A549 (cell line): ENCODE data around the gene INPP4B.

Source experiments
- CTCF ChIP-seq: fragments of >200 bp; sonication (Bioruptor Twin); formaldehyde crosslinking; IDR thresholded peaks from 3 replicates; pipeline ENCODE4 v1.5.1; 2016
- EP300 ChIP-seq, 2 experiments: fragments of >200 bp; sonication (Bioruptor Twin); formaldehyde crosslinking; IDR thresholded peaks; 2 replicates in 1 of 2; 3 replicates in 1 of 2; pipeline ENCODE4 v1.6.1; 2016 to 2017
- ESRRA ChIP-seq: fragments of 150-350 bp; IDR thresholded peaks from 2 replicates; pipeline ENCODE4 v1.6.1; 2014; ENCODE audit warnings: mild to moderate bottlenecking, low read length, borderline replicate concordance
- MYC ChIP-seq: IDR thresholded peaks from 2 replicates; pipeline ENCODE4 v1.6.1; 2012; ENCODE audit warnings: mild to moderate bottlenecking, inconsistent platforms, low read length, improper control_type of control experiment, borderline replicate concordance
- POLR2A ChIP-seq: IDR thresholded peaks from 2 replicates; pipeline ENCODE4 v1.6.1; 2012; ENCODE audit warnings: mild to moderate bottlenecking, low read length
- RAD21 ChIP-seq, 2 experiments: fragments of >200 bp in 1 of 2; sonication (Bioruptor Twin) in 1 of 2; formaldehyde crosslinking in 1 of 2; IDR thresholded peaks in 1 of 2; conservative IDR thresholded peaks in 1 of 2; 2 replicates in 1 of 2; 3 replicates in 1 of 2; pipeline ENCODE4 v1.6.1; 2012 to 2018; ENCODE audit warnings: inconsistent platforms in 1 of 2
- REST ChIP-seq: fragments of 200-600 bp; sonication (generic); IDR thresholded peaks from 2 replicates; pipeline ENCODE4 v1.6.1; 2016; ENCODE audit warnings: antibody characterized with exemption, mild to moderate bottlenecking, moderate library complexity
- SMC3 ChIP-seq: fragments of >200 bp; sonication (Bioruptor Twin); formaldehyde crosslinking; IDR thresholded peaks from 3 replicates; pipeline ENCODE4 v1.6.1; 2018; ENCODE audit warnings: inconsistent platforms
- SREBF2 ChIP-seq: fragments of 450-650 bp; IDR thresholded peaks from 2 replicates; pipeline ENCODE4 v1.6.1; 2014; ENCODE audit warnings: mild to moderate bottlenecking, moderate library complexity
- TP53 ChIP-seq: fragments of 250-450 bp; sonication (Bioruptor Pico); IDR thresholded peaks from 2 replicates; pipeline ENCODE4 v1.5.0; 2021; ENCODE audit warnings: mild to moderate bottlenecking, moderate library complexity
- ZNF302 ChIP-seq: fragments of 250-450 bp; sonication (Bioruptor Pico); IDR thresholded peaks from 2 replicates; pipeline ENCODE4 v1.9.0; 2021; ENCODE audit warnings: inconsistent platforms, mild to moderate bottlenecking, moderate library complexity

- TF ChIP-seq SMC3 (no peak), POLR2A (no peak), CTCF (no peak), MYC (no peak), EP300 (IDR thresholded peaks at IDR 0.05) (no peak), ESRRA (no peak), SREBF2 (no peak), REST (no peak), ZNF302 (CRISPR knock-in tag) (no peak), RAD21 (conservative IDR thresholded peaks at IDR 0.05 in 1 of 2, IDR thresholded peaks at IDR 0.05 in 1 of 2) (no peak), TP53 (CRISPR knock-in tag) (no peak)
Observed at GRCh38 chr4:142065086-142065647, 780.9 kb downstream of the INPP4B start.
